ENCODE results near the gene SNAP29. TPM values are rescaled to one million over a fixed set of nuclear protein-coding genes. Genes with fewer than 3 reads are reported as not detected.
"Not testable (repeated sequence)": the region's sequence is repeated elsewhere in the genome, so short reads cannot be mapped to it uniquely, and the experiment has no call there.

The SNAP29 gene
- total and polyA plus RNA-seq, 8 donors: 8.8 to 24.0 (median 15.6) TPM

DNA sequence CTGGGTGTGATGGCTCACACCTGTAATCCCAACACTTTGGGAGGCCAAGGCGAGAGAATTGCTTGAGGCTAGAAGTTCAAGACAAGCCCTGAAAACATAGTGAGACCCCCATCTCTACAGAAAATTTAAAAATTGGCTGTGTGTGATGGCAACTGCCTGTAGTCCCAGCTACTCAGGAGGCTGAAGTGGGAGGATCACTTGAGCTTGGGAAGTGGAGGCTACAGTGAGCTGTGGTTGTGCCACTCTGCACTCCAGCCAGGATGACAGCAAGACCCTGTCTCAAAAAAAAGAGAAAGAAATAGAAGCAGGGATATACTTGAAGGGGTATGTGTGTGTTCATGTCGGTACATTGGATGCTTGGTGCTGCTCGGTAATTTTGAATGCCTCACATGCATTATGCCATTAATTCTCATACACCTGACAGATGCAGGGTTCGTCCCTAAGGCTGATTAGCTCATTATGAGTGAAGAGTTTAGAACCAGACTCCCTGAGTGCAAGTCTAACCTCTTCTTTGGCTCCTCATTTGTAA, 72.4 kb downstream of the SNAP29 start:
- TF ChIP-seq POLR2AphosphoS5 (IDR thresholded peaks at IDR 0.05) (no peak), EP300 (IDR thresholded peaks at IDR 0.05) (no peak), POLR2A (IDR thresholded peaks at IDR 0.05) (no peak)
- TF ChIP-seq, protein P1, sequence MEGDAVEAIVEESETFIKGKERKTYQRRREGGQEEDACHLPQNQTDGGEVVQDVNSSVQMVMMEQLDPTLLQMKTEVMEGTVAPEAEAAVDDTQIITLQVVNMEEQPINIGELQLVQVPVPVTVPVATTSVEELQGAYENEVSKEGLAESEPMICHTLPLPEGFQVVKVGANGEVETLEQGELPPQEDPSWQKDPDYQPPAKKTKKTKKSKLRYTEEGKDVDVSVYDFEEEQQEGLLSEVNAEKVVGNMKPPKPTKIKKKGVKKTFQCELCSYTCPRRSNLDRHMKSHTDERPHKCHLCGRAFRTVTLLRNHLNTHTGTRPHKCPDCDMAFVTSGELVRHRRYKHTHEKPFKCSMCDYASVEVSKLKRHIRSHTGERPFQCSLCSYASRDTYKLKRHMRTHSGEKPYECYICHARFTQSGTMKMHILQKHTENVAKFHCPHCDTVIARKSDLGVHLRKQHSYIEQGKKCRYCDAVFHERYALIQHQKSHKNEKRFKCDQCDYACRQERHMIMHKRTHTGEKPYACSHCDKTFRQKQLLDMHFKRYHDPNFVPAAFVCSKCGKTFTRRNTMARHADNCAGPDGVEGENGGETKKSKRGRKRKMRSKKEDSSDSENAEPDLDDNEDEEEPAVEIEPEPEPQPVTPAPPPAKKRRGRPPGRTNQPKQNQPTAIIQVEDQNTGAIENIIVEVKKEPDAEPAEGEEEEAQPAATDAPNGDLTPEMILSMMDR (IDR thresholded peaks at IDR 0.05): no peak
- intact Hi-C loops (cut with DNase I; ENCODE audit: low total_unique reads): no loop called here
- WGBS, 5 donors: 86 to 97% (median 96%) methylated on average over 4 of the region's 4 CpGs
- DNase-seq: no peak
- Histone ChIP-seq H3K36me3 (peaks cover 3 to 34% (median 26%) of the 10 kb centered on the region in 4 donors), H3K4me3 (no peak overlapping the region), H3K27me3 (no peaks in the 10 kb centered on the region), H3K4me1 (peaks cover 14 to 61% (median 41%) of the 10 kb centered on the region in 4 donors), H3K9me3 (no peaks in the 10 kb centered on the region), H3K27ac (no peak overlapping the region)

DNA sequence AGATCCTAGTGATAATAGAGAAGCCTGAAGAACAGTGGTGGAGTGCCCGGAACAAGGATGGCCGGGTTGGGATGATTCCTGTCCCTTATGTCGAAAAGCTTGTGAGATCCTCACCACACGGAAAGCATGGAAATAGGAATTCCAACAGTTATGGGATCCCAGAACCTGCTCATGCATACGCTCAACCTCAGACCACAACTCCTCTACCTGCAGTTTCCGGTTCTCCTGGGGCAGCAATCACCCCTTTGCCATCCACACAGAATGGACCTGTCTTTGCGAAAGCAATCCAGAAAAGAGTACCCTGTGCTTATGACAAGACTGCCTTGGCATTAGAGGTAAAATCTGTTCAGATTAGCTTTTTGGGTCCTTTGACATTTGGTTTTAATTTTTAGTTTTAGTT, 75.1 kb downstream of the SNAP29 start:
- Histone ChIP-seq H3K4me3 (no peak overlapping the region), H3K4me1 (peaks cover 41 to 71% (median 56%) of the 10 kb centered on the region in 4 donors), H3K9me3 (no peaks in the 10 kb centered on the region), H3K36me3 (peaks cover 3 to 43% (median 38%) of the 10 kb centered on the region in 4 donors), H3K27ac (no peak overlapping the region), H3K27me3 (no peaks in the 10 kb centered on the region)
- TF ChIP-seq POLR2A (IDR thresholded peaks at IDR 0.05): no peak
- TF ChIP-seq, protein P1 (IDR thresholded peaks at IDR 0.05): no peak
- no peak for TF ChIP-seq POLR2AphosphoS5 (IDR thresholded peaks at IDR 0.05)
- TF ChIP-seq EP300 (IDR thresholded peaks at IDR 0.05): no peak
- intact Hi-C loops (cut with DNase I; ENCODE audit: low total_unique reads): no loop called here
- WGBS, 5 donors: 91 to 98% (median 94%) methylated on average over 7 of the region's 7 CpGs
- DNase-seq: no peak

DNA sequence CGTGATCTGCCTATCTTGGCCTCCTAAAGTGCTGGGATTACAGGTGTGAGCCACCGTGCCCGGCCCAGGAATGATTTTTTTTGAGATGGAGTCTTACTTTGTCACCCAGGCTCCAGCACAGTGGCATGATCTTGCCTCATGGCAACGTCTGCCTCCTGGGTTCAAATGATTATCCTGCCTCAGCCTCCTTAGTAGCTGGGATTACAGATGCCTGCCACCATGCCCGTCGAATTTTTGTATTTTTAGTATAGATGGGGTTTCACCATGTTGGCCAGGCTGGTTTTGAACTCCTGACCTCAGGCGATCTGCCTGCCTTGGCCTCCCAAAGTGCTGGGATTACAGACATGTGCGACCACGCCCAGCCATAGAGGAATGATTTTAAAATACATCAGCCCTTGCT, 76.2 kb downstream of the SNAP29 start:
- H3K4me3 ChIP-seq; H3K27ac ChIP-seq; H3K27me3 ChIP-seq; H3K9me3 ChIP-seq; intact Hi-C loops (cut with DNase I; ENCODE audit: low total_unique reads); DNase-seq: not testable (repeated sequence)
- H3K4me1 ChIP-seq: peaks cover 41 to 77% (median 63%) of the 10 kb centered on the region in 4 donors
- WGBS, 5 donors: 90 to 93% (median 92%) methylated on average over 9 of the region's 9 CpGs
- H3K36me3 ChIP-seq: peaks cover 3 to 43% (median 38%) of the 10 kb centered on the region in 4 donors

DNA sequence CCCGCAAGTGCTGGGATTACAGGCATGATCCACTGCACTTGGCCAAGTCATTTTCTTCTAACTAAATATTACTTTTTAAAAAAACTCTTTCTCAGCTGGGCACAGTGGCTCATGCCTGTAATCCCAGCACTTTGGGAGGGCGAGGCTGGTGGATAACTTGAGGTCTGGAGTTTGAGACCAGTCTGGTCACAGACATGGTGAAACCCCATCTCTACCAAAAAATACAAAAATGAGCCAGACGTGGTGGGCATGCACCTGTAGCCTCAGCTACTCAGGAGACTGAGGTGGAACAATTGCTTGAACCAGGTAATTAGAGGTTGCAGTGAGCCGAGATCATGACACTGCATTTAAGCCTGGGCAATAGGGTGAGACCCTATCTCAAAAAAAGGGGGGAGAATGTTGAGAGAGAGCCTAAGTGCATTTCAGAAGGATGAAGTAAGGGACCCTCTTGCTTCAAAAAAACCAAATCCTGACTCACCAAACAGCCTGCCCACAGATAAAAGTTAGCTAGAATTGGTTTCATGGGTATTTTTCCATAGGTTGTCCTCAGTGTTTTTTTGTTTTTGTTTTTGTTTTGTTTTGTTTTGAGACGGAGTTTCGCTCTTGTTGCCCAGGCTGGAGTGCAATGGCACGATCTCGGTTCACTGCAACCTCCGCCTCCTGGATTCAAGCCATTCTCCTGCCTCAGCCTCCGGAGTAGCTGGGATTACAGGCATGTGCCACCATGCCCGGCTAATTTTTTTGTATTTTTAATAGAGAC, 77.2 kb downstream of the SNAP29 start:
- H3K4me1 ChIP-seq: peaks cover 41 to 86% (median 70%) of the 10 kb centered on the region in 4 donors
- H3K9me3 ChIP-seq; DNase-seq; H3K27ac ChIP-seq; intact Hi-C loops (cut with DNase I; ENCODE audit: low total_unique reads); H3K27me3 ChIP-seq: not testable (repeated sequence)
- peak overlapping the region in 1 of 4 donors; percentile 9 for H3K4me3 ChIP-seq
- peaks cover 3 to 41% (median 38%) of the 10 kb centered on the region in 4 donors for H3K36me3 ChIP-seq
- 83 to 89% (median 88%) methylated on average over 11 of the region's 11 CpGs for WGBS, 5 donors

DNA sequence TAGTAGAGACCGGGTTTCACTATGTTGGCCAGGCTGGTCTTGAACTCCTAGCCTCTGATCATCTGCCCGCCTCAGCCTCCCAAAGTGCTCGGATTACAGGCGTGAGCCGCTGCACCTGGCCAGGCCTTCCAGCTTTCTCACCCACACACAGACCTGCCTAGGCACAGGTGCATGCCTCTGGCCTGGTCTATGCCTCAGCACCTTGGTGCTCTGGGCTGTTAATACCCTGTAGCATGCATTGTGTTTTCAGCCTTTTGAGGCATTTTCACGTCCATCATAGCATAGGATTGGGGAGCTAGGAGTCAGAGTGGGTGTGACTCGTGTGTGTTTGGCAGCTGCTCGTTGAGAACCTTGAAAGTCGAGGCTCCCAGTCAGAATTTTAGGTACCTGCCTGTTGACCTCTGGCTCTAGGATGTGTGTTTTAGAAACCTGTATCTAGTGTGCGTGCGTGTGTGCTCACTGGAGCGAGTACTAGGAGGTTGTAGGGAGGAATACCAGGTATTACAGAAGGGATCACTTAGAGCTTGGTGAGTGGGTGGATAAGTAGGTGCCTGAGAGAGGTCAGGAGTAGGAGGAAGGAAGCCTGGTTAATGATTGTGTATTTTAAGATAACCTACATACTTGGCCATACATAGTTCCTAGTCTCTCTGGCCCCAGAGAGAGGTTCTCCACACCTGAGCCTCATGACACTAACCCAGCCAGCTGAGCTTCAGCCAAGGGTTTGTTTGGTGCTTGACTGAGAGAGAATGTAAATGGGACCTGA, 78.4 kb downstream of the SNAP29 start:
- Histone ChIP-seq H3K36me3 (peaks cover 3 to 41% (median 36%) of the 10 kb centered on the region in 4 donors), H3K4me1 (peaks cover 32 to 86% (median 66%) of the 10 kb centered on the region in 4 donors)

More for the DNA sequence above, 78.4 kb downstream of the SNAP29 start:
- peak; percentile 46 to 80 for DNase-seq
- H3K9me3 ChIP-seq: no peaks in the 10 kb centered on the region
- intact Hi-C loops (cut with DNase I; ENCODE audit: low total_unique reads): no loop called here
- no peak overlapping the region for H3K4me3 ChIP-seq
- TF ChIP-seq, protein P1 (IDR thresholded peaks at IDR 0.05): no peak
- TF ChIP-seq POLR2AphosphoS5 (IDR thresholded peaks at IDR 0.05): no peak
- TF ChIP-seq POLR2A (IDR thresholded peaks at IDR 0.05): no peak
- no peak for TF ChIP-seq EP300 (IDR thresholded peaks at IDR 0.05)
- peak overlapping the region in 3 of 5 donors; percentile 2 to 18 (median 15) for H3K27ac ChIP-seq
- WGBS, 5 donors: 42 to 61% (median 50%) methylated on average over 12 of the region's 12 CpGs
- H3K27me3 ChIP-seq: no peaks in the 10 kb centered on the region

Data from stomach (tissue), 9 donors.